IMR-90 (cell line): ENCODE results near the gene NPC1. TPM values are rescaled to one million over a fixed set of nuclear protein-coding genes. Genes with fewer than 3 reads are reported as not detected.

Experiments
- ATAC-seq: fragments of 200-7000 bp; cut with Tn5 transposase; 2 replicates; pipeline ENCODE4 v1.9.1; 2020; ENCODE audit warnings: low read depth, mild to moderate bottlenecking, moderate library complexity
- BruUV-seq: library from RNA; stranded (reverse); fragments of 400-500 nt; replicated peaks from 2 replicates; lab custom pipeline; 2021; lab: Mats Ljungman, UMichigan
- CTCF ChIA-PET: fragments of 300-600 bp; formaldehyde crosslinking; extraction: SDS; loops from one replicate; lab custom pipeline; 2021; ENCODE audit warnings: antibody characterized with exemption; lab: Yijun Ruan, JAX
- POLR2A ChIA-PET: fragments of 300-600 bp; sonication (Branson Sonifier 250); formaldehyde crosslinking; loops from one replicate; lab custom pipeline; 2022; ENCODE audit warnings: antibody characterized with exemption; ENCODE audit not compliant: unreplicated experiment; lab: Charles Lee
- DNase-seq: peaks from one replicate; pipeline ENCODE4 v3.0.0; 2013
- H2AFZ ChIP-seq: replicated peaks from 2 replicates; pipeline ENCODE3; 2013; ENCODE audit warnings: low read length, mild to moderate bottlenecking; ENCODE audit not compliant: poor library complexity
- H2AK5ac ChIP-seq: 2 replicates; pipeline ENCODE4 v1.6.1; 2013; ENCODE audit warnings: low read depth, low read length, inconsistent platforms
- H2AK9ac ChIP-seq: replicated peaks from 2 replicates; pipeline ENCODE3; 2013; ENCODE audit warnings: mild to moderate bottlenecking, low read depth, low read length, moderate library complexity; ENCODE audit not compliant: poor library complexity
- H2BK120ac ChIP-seq: 2 replicates; pipeline ENCODE4 v1.6.1; 2013; ENCODE audit warnings: low read depth, low read length, inconsistent platforms
- H2BK15ac ChIP-seq: 3 replicates; pipeline ENCODE4 v1.6.1; 2013; ENCODE audit warnings: low read depth, low read length, inconsistent platforms
- H2BK20ac ChIP-seq: 2 replicates; pipeline ENCODE4 v1.6.1; 2013; ENCODE audit warnings: low read depth, mild to moderate bottlenecking, inconsistent platforms, low read length, moderate library complexity
- H2BK5ac ChIP-seq: 2 replicates; pipeline ENCODE4 v1.6.1; 2013; ENCODE audit warnings: mild to moderate bottlenecking, low read depth, low read length, inconsistent platforms; ENCODE audit not compliant: poor library complexity, severe bottlenecking
- H3K14ac ChIP-seq: replicated peaks from 2 replicates; pipeline ENCODE4 v1.6.1; 2013; ENCODE audit warnings: low read depth, low read length, inconsistent platforms
- H3K18ac ChIP-seq: 2 replicates; pipeline ENCODE4 v1.6.1; 2013; ENCODE audit warnings: low read depth, low read length, control low read depth
- H3K23ac ChIP-seq: 2 replicates; pipeline ENCODE4 v1.6.1; 2013; ENCODE audit warnings: low read depth, low read length, inconsistent platforms
- H3K27ac ChIP-seq: 2 replicates; pipeline ENCODE4 v1.5.1; 2013; ENCODE audit warnings: mild to moderate bottlenecking, control low read depth, low read length; ENCODE audit not compliant: insufficient read depth
- H3K27me3 ChIP-seq: 2 replicates; pipeline ENCODE4 v1.6.1; 2013; ENCODE audit warnings: low read length; ENCODE audit not compliant: control insufficient read depth, insufficient read depth
- H3K36me3 ChIP-seq: 2 replicates; pipeline ENCODE4 v1.6.1; 2013; ENCODE audit warnings: low read length, mixed read lengths; ENCODE audit not compliant: control insufficient read depth, insufficient read depth
- H3K4ac ChIP-seq: 2 replicates; pipeline ENCODE4 v1.6.1; 2013; ENCODE audit warnings: low read depth, low read length, inconsistent platforms
- H3K4me1 ChIP-seq: 2 replicates; pipeline ENCODE4 v1.6.1; 2013; ENCODE audit warnings: low read length, mixed read lengths; ENCODE audit not compliant: control insufficient read depth, insufficient read depth
- H3K4me2 ChIP-seq: 2 replicates; pipeline ENCODE4 v1.6.1; 2013; ENCODE audit warnings: low read depth, mild to moderate bottlenecking, control low read depth, low read length, moderate library complexity
- H3K4me3 ChIP-seq: 2 replicates; pipeline ENCODE4 v1.5.1; 2013; ENCODE audit warnings: low read depth, mild to moderate bottlenecking, control low read depth, low read length, moderate library complexity; ENCODE audit not compliant: insufficient read depth
- H3K56ac ChIP-seq: 2 replicates; pipeline ENCODE4 v1.6.1; 2013; ENCODE audit warnings: low read length, inconsistent platforms; ENCODE audit not compliant: insufficient read depth; ENCODE audit errors: extremely low read depth
- H3K79me1 ChIP-seq, 2 experiments: 2 replicates each; pipeline ENCODE4 v1.6.1; 2013; ENCODE audit warnings: low read length in 2 of 2, inconsistent platforms in 1 of 2, low read depth in 1 of 2
- H3K9ac ChIP-seq: 2 replicates; pipeline ENCODE4 v1.6.1; 2013; ENCODE audit warnings: low read depth, low read length, control low read depth
- H3K9me1 ChIP-seq: 2 replicates; pipeline ENCODE4 v1.6.1; 2013; ENCODE audit warnings: low read length, inconsistent platforms; ENCODE audit not compliant: insufficient read depth
- H3K9me3 ChIP-seq: 2 replicates; pipeline ENCODE4 v1.6.1; 2013; ENCODE audit warnings: low read length; ENCODE audit not compliant: control insufficient read depth, insufficient read depth
- H4K20me1 ChIP-seq: 2 replicates; pipeline ENCODE4 v1.6.1; 2013; ENCODE audit warnings: low read length, inconsistent platforms; ENCODE audit not compliant: insufficient read depth
- H4K5ac ChIP-seq: 2 replicates; pipeline ENCODE4 v1.6.1; 2013; ENCODE audit warnings: mild to moderate bottlenecking, low read depth, low read length, control low read depth
- H4K8ac ChIP-seq, 2 experiments: 2 replicates each; pipeline ENCODE4 v1.6.1; 2013; ENCODE audit warnings: low read depth in 2 of 2, low read length in 2 of 2, control low read depth in 1 of 2, inconsistent platforms in 1 of 2
- H4K91ac ChIP-seq: 2 replicates; pipeline ENCODE4 v1.6.1; 2013; ENCODE audit warnings: low read depth, low read length, inconsistent platforms; ENCODE audit not compliant: insufficient read depth
- BHLHE40 ChIP-seq: fragments of 150-350 bp; IDR thresholded peaks from 2 replicates; pipeline ENCODE4 v1.6.1; 2016; ENCODE audit warnings: mild to moderate bottlenecking, low read depth, low read length
- CEBPB ChIP-seq: IDR thresholded peaks from 2 replicates; pipeline ENCODE4 v1.6.1; 2012; ENCODE audit warnings: low read depth, low read length, improper control_type of control experiment
- FOS ChIP-seq: fragments of 150-350 bp; IDR thresholded peaks from 2 replicates; pipeline ENCODE4 v1.6.1; 2016; ENCODE audit warnings: low read depth, low read length
- MAFK ChIP-seq: IDR thresholded peaks from 2 replicates; pipeline ENCODE4 v1.6.1; 2012; ENCODE audit warnings: low read depth, low read length, improper control_type of control experiment
- WGBS, 2 experiments: methylation state at CpG; one replicate each; pipeline versions ENCODE4 v1.1.5 to v1.1.7; 2013; ENCODE audit warnings: missing lambda C conversion rate in 2 of 2; ENCODE audit not compliant: insufficient read length in 1 of 2; ENCODE audit errors: extremely low coverage in 2 of 2; 5-methylcytosine and 5-hydroxymethylcytosine counted together
- dilution Hi-C: fragments of 300-500 bp; cut with HindIII; formaldehyde crosslinking; loops from one replicate; pipeline ENCODE4 v1.14.3; 2018; ENCODE audit warnings: low sequenced_read_pairs; ENCODE audit not compliant: unreplicated experiment
- in situ Hi-C: fragments of 300-500 bp; cut with MboI; formaldehyde crosslinking; loops from 3 replicates; pipeline ENCODE4 v1.14.3; 2019; ENCODE audit warnings: low sequenced_read_pairs, inconsistent platforms, mixed read lengths
- intact Hi-C: fragments of 100-400 bp; cut with micrococcal nuclease; formaldehyde crosslinking; loops from 2 replicates; pipeline ENCODE4 v1.10.0; 2022
- polyA plus RNA-seq, 3 experiments: library from polyadenylated mRNA; depleted of rRNA; stranded (reverse); fragments of >200 nt; gene quantifications; 2 replicates each; pipeline ENCODE4 v1.2.3, GENCODE V29; 2012; ENCODE audit warnings: low replicate concordance in 1 of 3
- total RNA-seq: library from RNA; depleted of rRNA; stranded (reverse); fragments of >200 nt; gene quantifications from 2 replicates; pipeline ENCODE4 v1.2.3, GENCODE V29; 2012

The NPC1 gene
- total and polyA plus RNA-seq, 2 of the 4 experiments (the other 2 are of a cell fraction) = 7.5 to 7.9 TPM

GRCh38 chr18:23580677-23581367 is 5.5 kb downstream of the NPC1 start (continued):
- peak; percentile 65 for TF ChIP-seq MAFK
- peak; percentile 69 for TF ChIP-seq BHLHE40

GRCh38 chr18:23578891-23579653 is 7.2 kb downstream of the NPC1 start:
- Histone ChIP-seq H3K18ac (no peak overlapping the region), H3K4me3 (no peak overlapping the region), H2BK20ac (peak overlapping the region; percentile 36; the same call in 1 of the 2 replicates), H2AK9ac (no peak overlapping the region), H3K9ac (no peak overlapping the region), H3K79me1 (peaks cover 19 to 51% of the 10 kb centered on the region in 2 experiments), H2BK120ac (no peak overlapping the region), H3K9me1 (peaks cover 26% of the 10 kb centered on the region), H3K4me2 (0 out of 2 replicates have a peak overlapping the region, but pooled peaks have one; percentile 42), H3K14ac (no peak overlapping the region), H4K8ac (no peak overlapping the region), H3K9me3 (no peaks in the 10 kb centered on the region), H3K27me3 (peaks cover 5% of the 10 kb centered on the region; the same call in 1 of the 2 replicates), H3K23ac (no peak overlapping the region), H3K56ac (no peak overlapping the region), H2BK15ac (no peak overlapping the region; the same call in 2 of the 3 replicates), H3K4ac (no peak overlapping the region), H2AFZ (no peak overlapping the region), H4K20me1 (peaks cover 60% of the 10 kb centered on the region), H3K4me1 (peaks cover 9% of the 10 kb centered on the region), H4K5ac (no peak overlapping the region), H3K36me3 (peaks cover 8% of the 10 kb centered on the region), H2BK5ac (no peak overlapping the region), H4K91ac (peak overlapping the region; percentile 31; the same call in 1 of the 2 replicates), H3K27ac (no peak overlapping the region), H2AK5ac (peak overlapping the region; percentile 3; the same call in 1 of the 2 replicates)
- POLR2A ChIA-PET = no interaction called here
- TF ChIP-seq FOS (no peak), CEBPB (peak; percentile 80)
- DNase-seq = peak; percentile 49
- dilution Hi-C loops = no loop called here
- 96% methylated on average over 6 of the region's 8 CpGs; no CpG with 5 or more reads in 1 of the 2 experiments for WGBS, 2 experiments
- intact Hi-C loops = no loop called here
- no peak for ATAC-seq
- no TSS peak for BruUV-seq
- in situ Hi-C loops = no loop called here
- CTCF ChIA-PET = no interaction called here
